GM12878 (cell line): ENCODE measurements around the gene PPP2R5C. TPM values are rescaled to one million over a fixed set of nuclear protein-coding genes. Genes with fewer than 3 reads are reported as not detected.

Source experiments
- ATAC-seq: fragments of 200-7000 bp; cut with Tn5 transposase; 3 replicates; pipeline ENCODE4 v1.9.1; 2020; ENCODE audit warnings: mild to moderate bottlenecking, moderate library complexity
- BruUV-seq: library from RNA; stranded (reverse); fragments of 400-500 nt; replicated peaks from 2 replicates; lab custom pipeline; 2021; lab: Mats Ljungman, UMichigan
- CTCF ChIA-PET: fragments of 300-600 bp; sonication (Branson Sonifier 250); formaldehyde crosslinking; extraction: SDS; loops from one replicate; lab custom pipeline; 2021; ENCODE audit warnings: inconsistent platforms; lab: Yijun Ruan, JAX
- POLR2A ChIA-PET: fragments of 350-600 bp; formaldehyde crosslinking; extraction: SDS; loops from one replicate; lab custom pipeline; 2021; ENCODE audit warnings: inconsistent platforms; lab: Charles Lee
- RAD21 ChIA-PET: fragments of 300-600 bp; sonication (Branson Sonifier 250); formaldehyde crosslinking; loops from one replicate; lab custom pipeline; 2023; ENCODE audit warnings: antibody characterized with exemption; ENCODE audit not compliant: unreplicated experiment; lab: Charles Lee
- SMC1A ChIA-PET: fragments of 300-600 bp; sonication (Branson Sonifier 250); formaldehyde crosslinking; loops from one replicate; lab custom pipeline; 2023; ENCODE audit not compliant: unreplicated experiment, uncharacterized antibody; lab: Charles Lee
- DNase-seq: peaks from one replicate; pipeline ENCODE4 v3.0.0-alpha.2; 2011; ENCODE audit warnings: low read depth, low spot score
- FAIRE-seq: peaks from 3 replicates; lab custom pipeline; 2011; peaks lifted over from hg19 to GRCh38; lab: Jason Lieb, UNC
- H2AFZ ChIP-seq: 2 replicates; pipeline ENCODE4 v1.6.0; 2011; ENCODE audit warnings: low read depth, low read length, control low read depth; ENCODE audit not compliant: control insufficient read depth
- H3K27ac ChIP-seq: 2 replicates; pipeline ENCODE4 v1.5.1; 2011; ENCODE audit warnings: control low read depth; ENCODE audit not compliant: control insufficient read depth, insufficient read depth
- H3K27me3 ChIP-seq, 2 experiments: replicated peaks in 1 of 2; 2 replicates each; pipeline versions ENCODE4 v1.6.0 to v1.6.1; 2011; ENCODE audit warnings: low read length in 1 of 2; ENCODE audit not compliant: control insufficient read depth in 2 of 2, insufficient read depth in 2 of 2
- H3K36me3 ChIP-seq, 2 experiments: 2 replicates each; pipeline ENCODE4 v1.5.1; 2011; ENCODE audit warnings: low read length in 1 of 2; ENCODE audit not compliant: control insufficient read depth in 2 of 2, insufficient read depth in 2 of 2
- H3K4me1 ChIP-seq: 2 replicates; pipeline ENCODE4 v1.6.1; 2011; ENCODE audit warnings: mild to moderate bottlenecking, low read length, moderate library complexity, mixed read lengths; ENCODE audit not compliant: control insufficient read depth, insufficient read depth
- H3K4me2 ChIP-seq: 2 replicates; pipeline ENCODE4 v1.6.0; 2011; ENCODE audit warnings: control low read depth; ENCODE audit not compliant: control insufficient read depth, insufficient read depth
- H3K4me3 ChIP-seq: fragments of 200-600 bp; sonication (generic); 2 replicates; pipeline ENCODE4 v1.5.1; 2016
- H3K79me2 ChIP-seq: 2 replicates; pipeline ENCODE4 v1.6.0; 2011; ENCODE audit warnings: low read length; ENCODE audit not compliant: control insufficient read depth, insufficient read depth
- H3K9ac ChIP-seq: 2 replicates; pipeline ENCODE4 v1.8.0; 2011; ENCODE audit warnings: low read length, control low read depth, mixed read lengths; ENCODE audit not compliant: control insufficient read depth, insufficient read depth
- H3K9me3 ChIP-seq: replicated peaks from 3 replicates; pipeline ENCODE4 v1.5.1; 2011; ENCODE audit warnings: mild to moderate bottlenecking, low read length; ENCODE audit not compliant: control insufficient read depth, insufficient read depth
- H4K20me1 ChIP-seq: 2 replicates; pipeline ENCODE4 v1.6.0; 2011; ENCODE audit not compliant: control insufficient read depth, insufficient read depth
- CREM ChIP-seq: IDR thresholded peaks from 2 replicates; pipeline ENCODE4 v1.6.1; 2014; ENCODE audit warnings: antibody characterized with exemption, low read depth
- EP300 ChIP-seq, 2 experiments: fragments of 150-350 bp in 1 of 2; IDR thresholded peaks; 2 replicates each; pipeline ENCODE4 v1.6.1; 2011 to 2012; ENCODE audit warnings: low read depth in 2 of 2, low read length in 2 of 2, borderline replicate concordance in 1 of 2, improper control_type of control experiment in 1 of 2, inconsistent platforms in 1 of 2; ENCODE audit not compliant: control insufficient read depth in 1 of 2
- HCFC1 ChIP-seq: fragments of 150-350 bp; IDR thresholded peaks from 2 replicates; pipeline ENCODE4 v1.6.1; 2014; ENCODE audit warnings: low read length
- KDM1A ChIP-seq: fragments of 200-600 bp; sonication (generic); IDR thresholded peaks from 2 replicates; pipeline ENCODE4 v1.6.1; 2016; ENCODE audit warnings: borderline replicate concordance
- NRF1 ChIP-seq: conservative IDR thresholded peaks from 2 replicates; pipeline ENCODE4 v1.6.1; 2011; ENCODE audit warnings: mild to moderate bottlenecking, low read depth, low read length, improper control_type of control experiment
- PML ChIP-seq: IDR thresholded peaks from 2 replicates; pipeline ENCODE4 v1.6.1; 2012; ENCODE audit warnings: low read length, inconsistent platforms
- POLR2A ChIP-seq: IDR thresholded peaks from 2 replicates; pipeline ENCODE4 v1.6.1; 2011; ENCODE audit warnings: low read depth, mild to moderate bottlenecking, low read length
- STAT1 ChIP-seq: fragments of 450-650 bp; conservative IDR thresholded peaks from 2 replicates; pipeline ENCODE4 v1.6.1; 2014; ENCODE audit warnings: antibody characterized with exemption, mild to moderate bottlenecking
- TARDBP ChIP-seq: IDR thresholded peaks from 2 replicates; pipeline ENCODE4 v1.6.1; 2016; ENCODE audit warnings: borderline replicate concordance
- USF2 ChIP-seq: IDR thresholded peaks from 2 replicates; pipeline ENCODE4 v1.6.1; 2011; ENCODE audit warnings: low read depth, low read length, improper control_type of control experiment, borderline replicate concordance
- ZNF274 ChIP-seq: IDR thresholded peaks from one replicate; pipeline ENCODE4 v1.8.0; 2011; ENCODE audit not compliant: insufficient read length, insufficient read depth
- WGBS: methylation state at CpG from one replicate; pipeline ENCODE4 v1.1.6; 2016; ENCODE audit warnings: low lambda C conversion rate; ENCODE audit not compliant: insufficient replicate concordance, insufficient coverage; ENCODE audit errors: missing lambda C conversion rate; 5-methylcytosine and 5-hydroxymethylcytosine counted together
- in situ Hi-C: fragments of 300-500 bp; cut with MboI; formaldehyde crosslinking; loops from 9 replicates; pipeline ENCODE4 v1.14.3; 2018; ENCODE audit warnings: mixed read lengths
- intact Hi-C: fragments of 100-400 bp; cut with micrococcal nuclease; formaldehyde crosslinking; loops from one replicate; pipeline ENCODE4 v1.14.2; 2022; ENCODE audit not compliant: unreplicated experiment
- polyA plus RNA-seq, 11 experiments: library from polyadenylated mRNA; depleted of rRNA in 4 of 11; unstranded in 6 of 11; stranded (reverse) in 5 of 11; fragments of >200 nt; fragmentation: Nextera tagmentation in 4 of 11; fragmentation: Illumina TruSeq in 1 of 11; extraction: Ambion mirVana in 4 of 11; extraction: Trizol in 1 of 11; gene quantifications; 1 replicate in 1 of 11; 2 replicates in 10 of 11; pipeline versions ENCODE4 v1.2.1 to v1.2.3, GENCODE V29; 2011 to 2016; ENCODE audit warnings: inconsistent platforms in 2 of 11, missing spikeins in 2 of 11, low read depth in 1 of 11
- total RNA-seq, 4 experiments: library from RNA; depleted of rRNA in 3 of 4; stranded (reverse); fragments of >200 nt in 3 of 4; fragmentation: Illumina TruSeq in 1 of 4; extraction: Trizol in 1 of 4; gene quantifications; 2 replicates each; pipeline versions ENCODE4 v1.2.1 to v1.2.3, GENCODE V29; 2013 to 2021
- TF ChIP-seq, protein P1 (sequence below), 3 experiments: IDR thresholded peaks in 2 of 3; conservative IDR thresholded peaks in 1 of 3; 2 replicates each; pipeline ENCODE4 v1.5.1; 2011; ENCODE audit warnings: low read depth in 3 of 3, low read length in 3 of 3, mild to moderate bottlenecking in 3 of 3, control low read depth in 2 of 3, moderate library complexity in 2 of 3, inconsistent platforms in 1 of 3, mixed read lengths in 1 of 3; ENCODE audit not compliant: control insufficient read depth in 2 of 3, insufficient read depth in 1 of 3; ENCODE audit errors: extremely low read depth in 1 of 3
- TF ChIP-seq, protein P2 (sequence below): fragments of 450-650 bp; IDR thresholded peaks from 2 replicates; pipeline ENCODE4 v1.6.1; 2018; ENCODE audit warnings: mild to moderate bottlenecking, low read depth, moderate library complexity; ENCODE audit not compliant: partially characterized antibody
- TF ChIP-seq, protein P3 (sequence below): fragments of 450-650 bp; IDR thresholded peaks from 2 replicates; pipeline ENCODE4 v1.6.1; 2017; ENCODE audit warnings: mild to moderate bottlenecking, moderate library complexity

Gene PPP2R5C
- total and polyA plus RNA-seq, 10 of the 15 experiments (the other 5 are each of a cell fraction or from before 2014, with no cell fraction given): 106 to 199 (median 144) TPM

GRCh38 chr14:101770183-101770582 is 8.7 kb downstream of the PPP2R5C start:
- Histone ChIP-seq H4K20me1 (no peaks in the 10 kb centered on the region), H3K9me3 (no peaks in the 10 kb centered on the region), H3K27ac (no peak overlapping the region), H3K4me1 (peaks cover 9% of the 10 kb centered on the region), H3K79me2 (no peaks in the 10 kb centered on the region), H3K4me2 (no peak overlapping the region), H3K36me3 (no peaks in the 10 kb centered on the region), H3K4me3 (no peak overlapping the region), H3K27me3 (no peaks in the 10 kb centered on the region; a peak in 1 of 4 replicates), H2AFZ (no peak overlapping the region), H3K9ac (no peak overlapping the region)
- ATAC-seq: no peak
- in situ Hi-C loops (loop anchor here (25.0 kb wide), 1 partner anchor 542 kb away; the partner anchor contains the start of genes MOK and ZNF839), intact Hi-C loops (loop anchor here (2.0 to 5.0 kb wide), 2 partner anchors 63 to 192 kb away; partner anchors contain the start of gene DYNC1H1)
- BruUV-seq: no TSS peak
- FAIRE-seq: no peak
- 96% methylated on average over 3 of the region's 3 CpGs for WGBS
- DNase-seq: no peak
- ChIA-PET POLR2A (interaction anchor here (1.4 to 1.5 kb wide), 2 partner anchors 39 to 74 kb away, joined by 4 read pairs; no protein-coding TSS in a partner anchor), CTCF (interaction anchor here (0.7 to 6.1 kb wide), 46 partner anchors 9 to 545 kb away, joined by 3 to 80 read pairs (median 6); no protein-coding TSS in a partner anchor), SMC1A (interaction anchor here (0.7 to 3.1 kb wide), 27 partner anchors 8 to 327 kb away, joined by 3 to 34 read pairs (median 6); no protein-coding TSS in a partner anchor), RAD21 (interaction anchor here (0.8 to 4.8 kb wide), 18 partner anchors 8 to 326 kb away, joined by 3 to 52 read pairs (median 7); partner anchors contain the start of gene PPP2R5C)
- TF ChIP-seq ZNF274 (no peak), HCFC1 (no peak), KDM1A (no peak), NRF1 (no peak), PML (no peak), USF2 (no peak), CREM (no peak), TARDBP (no peak), EP300 (IDR thresholded peaks at IDR 0.05; ENCODE audit: borderline replicate concordance in 1 of 2, control insufficient read depth in 1 of 2, low read depth in 2 of 2, low read length in 2 of 2) (no peak), POLR2A (no peak), STAT1 (no peak)
- TF ChIP-seq, protein P1, sequence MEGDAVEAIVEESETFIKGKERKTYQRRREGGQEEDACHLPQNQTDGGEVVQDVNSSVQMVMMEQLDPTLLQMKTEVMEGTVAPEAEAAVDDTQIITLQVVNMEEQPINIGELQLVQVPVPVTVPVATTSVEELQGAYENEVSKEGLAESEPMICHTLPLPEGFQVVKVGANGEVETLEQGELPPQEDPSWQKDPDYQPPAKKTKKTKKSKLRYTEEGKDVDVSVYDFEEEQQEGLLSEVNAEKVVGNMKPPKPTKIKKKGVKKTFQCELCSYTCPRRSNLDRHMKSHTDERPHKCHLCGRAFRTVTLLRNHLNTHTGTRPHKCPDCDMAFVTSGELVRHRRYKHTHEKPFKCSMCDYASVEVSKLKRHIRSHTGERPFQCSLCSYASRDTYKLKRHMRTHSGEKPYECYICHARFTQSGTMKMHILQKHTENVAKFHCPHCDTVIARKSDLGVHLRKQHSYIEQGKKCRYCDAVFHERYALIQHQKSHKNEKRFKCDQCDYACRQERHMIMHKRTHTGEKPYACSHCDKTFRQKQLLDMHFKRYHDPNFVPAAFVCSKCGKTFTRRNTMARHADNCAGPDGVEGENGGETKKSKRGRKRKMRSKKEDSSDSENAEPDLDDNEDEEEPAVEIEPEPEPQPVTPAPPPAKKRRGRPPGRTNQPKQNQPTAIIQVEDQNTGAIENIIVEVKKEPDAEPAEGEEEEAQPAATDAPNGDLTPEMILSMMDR (IDR thresholded peaks at IDR 0.05 in 2 of 3, conservative IDR thresholded peaks at IDR 0.05 in 1 of 3; ENCODE audit: control insufficient read depth in 2 of 3, extremely low read depth in 1 of 3, insufficient read depth in 1 of 3, low read depth in 3 of 3, low read length in 3 of 3): no peak
- TF ChIP-seq, protein P2, sequence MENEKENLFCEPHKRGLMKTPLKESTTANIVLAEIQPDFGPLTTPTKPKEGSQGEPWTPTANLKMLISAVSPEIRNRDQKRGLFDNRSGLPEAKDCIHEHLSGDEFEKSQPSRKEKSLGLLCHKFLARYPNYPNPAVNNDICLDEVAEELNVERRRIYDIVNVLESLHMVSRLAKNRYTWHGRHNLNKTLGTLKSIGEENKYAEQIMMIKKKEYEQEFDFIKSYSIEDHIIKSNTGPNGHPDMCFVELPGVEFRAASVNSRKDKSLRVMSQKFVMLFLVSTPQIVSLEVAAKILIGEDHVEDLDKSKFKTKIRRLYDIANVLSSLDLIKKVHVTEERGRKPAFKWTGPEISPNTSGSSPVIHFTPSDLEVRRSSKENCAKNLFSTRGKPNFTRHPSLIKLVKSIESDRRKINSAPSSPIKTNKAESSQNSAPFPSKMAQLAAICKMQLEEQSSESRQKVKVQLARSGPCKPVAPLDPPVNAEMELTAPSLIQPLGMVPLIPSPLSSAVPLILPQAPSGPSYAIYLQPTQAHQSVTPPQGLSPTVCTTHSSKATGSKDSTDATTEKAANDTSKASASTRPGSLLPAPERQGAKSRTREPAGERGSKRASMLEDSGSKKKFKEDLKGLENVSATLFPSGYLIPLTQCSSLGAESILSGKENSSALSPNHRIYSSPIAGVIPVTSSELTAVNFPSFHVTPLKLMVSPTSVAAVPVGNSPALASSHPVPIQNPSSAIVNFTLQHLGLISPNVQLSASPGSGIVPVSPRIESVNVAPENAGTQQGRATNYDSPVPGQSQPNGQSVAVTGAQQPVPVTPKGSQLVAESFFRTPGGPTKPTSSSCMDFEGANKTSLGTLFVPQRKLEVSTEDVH: no peak
- TF ChIP-seq, protein P3, sequence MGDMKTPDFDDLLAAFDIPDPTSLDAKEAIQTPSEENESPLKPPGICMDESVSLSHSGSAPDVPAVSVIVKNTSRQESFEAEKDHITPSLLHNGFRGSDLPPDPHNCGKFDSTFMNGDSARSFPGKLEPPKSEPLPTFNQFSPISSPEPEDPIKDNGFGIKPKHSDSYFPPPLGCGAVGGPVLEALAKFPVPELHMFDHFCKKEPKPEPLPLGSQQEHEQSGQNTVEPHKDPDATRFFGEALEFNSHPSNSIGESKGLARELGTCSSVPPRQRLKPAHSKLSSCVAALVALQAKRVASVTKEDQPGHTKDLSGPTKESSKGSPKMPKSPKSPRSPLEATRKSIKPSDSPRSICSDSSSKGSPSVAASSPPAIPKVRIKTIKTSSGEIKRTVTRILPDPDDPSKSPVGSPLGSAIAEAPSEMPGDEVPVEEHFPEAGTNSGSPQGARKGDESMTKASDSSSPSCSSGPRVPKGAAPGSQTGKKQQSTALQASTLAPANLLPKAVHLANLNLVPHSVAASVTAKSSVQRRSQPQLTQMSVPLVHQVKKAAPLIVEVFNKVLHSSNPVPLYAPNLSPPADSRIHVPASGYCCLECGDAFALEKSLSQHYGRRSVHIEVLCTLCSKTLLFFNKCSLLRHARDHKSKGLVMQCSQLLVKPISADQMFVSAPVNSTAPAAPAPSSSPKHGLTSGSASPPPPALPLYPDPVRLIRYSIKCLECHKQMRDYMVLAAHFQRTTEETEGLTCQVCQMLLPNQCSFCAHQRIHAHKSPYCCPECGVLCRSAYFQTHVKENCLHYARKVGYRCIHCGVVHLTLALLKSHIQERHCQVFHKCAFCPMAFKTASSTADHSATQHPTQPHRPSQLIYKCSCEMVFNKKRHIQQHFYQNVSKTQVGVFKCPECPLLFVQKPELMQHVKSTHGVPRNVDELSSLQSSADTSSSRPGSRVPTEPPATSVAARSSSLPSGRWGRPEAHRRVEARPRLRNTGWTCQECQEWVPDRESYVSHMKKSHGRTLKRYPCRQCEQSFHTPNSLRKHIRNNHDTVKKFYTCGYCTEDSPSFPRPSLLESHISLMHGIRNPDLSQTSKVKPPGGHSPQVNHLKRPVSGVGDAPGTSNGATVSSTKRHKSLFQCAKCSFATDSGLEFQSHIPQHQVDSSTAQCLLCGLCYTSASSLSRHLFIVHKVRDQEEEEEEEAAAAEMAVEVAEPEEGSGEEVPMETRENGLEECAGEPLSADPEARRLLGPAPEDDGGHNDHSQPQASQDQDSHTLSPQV: no peak
